GM12878 (cell line): ENCODE data around the gene PRADC1. TPM values are rescaled to one million over a fixed set of nuclear protein-coding genes. Genes with fewer than 3 reads are reported as not detected.
A peak's percentile ranks its signal among the peaks of the same experiment; 100 is the strongest.

Experiments
- ATAC-seq: fragments of 200-7000 bp; cut with Tn5 transposase; 3 replicates; pipeline ENCODE4 v1.9.1; 2020; ENCODE audit warnings: mild to moderate bottlenecking, moderate library complexity
- BruUV-seq: library from RNA; stranded (reverse); fragments of 400-500 nt; replicated peaks from 2 replicates; lab custom pipeline; 2021; lab: Mats Ljungman, UMichigan
- CTCF ChIA-PET: fragments of 300-600 bp; sonication (Branson Sonifier 250); formaldehyde crosslinking; extraction: SDS; loops from one replicate; lab custom pipeline; 2021; ENCODE audit warnings: inconsistent platforms; lab: Yijun Ruan, JAX
- POLR2A ChIA-PET: fragments of 350-600 bp; formaldehyde crosslinking; extraction: SDS; loops from one replicate; lab custom pipeline; 2021; ENCODE audit warnings: inconsistent platforms; lab: Charles Lee
- RAD21 ChIA-PET: fragments of 300-600 bp; sonication (Branson Sonifier 250); formaldehyde crosslinking; loops from one replicate; lab custom pipeline; 2023; ENCODE audit warnings: antibody characterized with exemption; ENCODE audit not compliant: unreplicated experiment; lab: Charles Lee
- SMC1A ChIA-PET: fragments of 300-600 bp; sonication (Branson Sonifier 250); formaldehyde crosslinking; loops from one replicate; lab custom pipeline; 2023; ENCODE audit not compliant: unreplicated experiment, uncharacterized antibody; lab: Charles Lee
- DNase-seq: peaks from one replicate; pipeline ENCODE4 v3.0.0-alpha.2; 2011; ENCODE audit warnings: low read depth, low spot score
- FAIRE-seq: peaks from 3 replicates; lab custom pipeline; 2011; peaks lifted over from hg19 to GRCh38; lab: Jason Lieb, UNC
- H2AFZ ChIP-seq: 2 replicates; pipeline ENCODE4 v1.6.0; 2011; ENCODE audit warnings: low read depth, low read length, control low read depth; ENCODE audit not compliant: control insufficient read depth
- H3K27ac ChIP-seq: 2 replicates; pipeline ENCODE4 v1.5.1; 2011; ENCODE audit warnings: control low read depth; ENCODE audit not compliant: control insufficient read depth, insufficient read depth
- H3K27me3 ChIP-seq, 2 experiments: replicated peaks in 1 of 2; 2 replicates each; pipeline versions ENCODE4 v1.6.0 to v1.6.1; 2011; ENCODE audit warnings: low read length in 1 of 2; ENCODE audit not compliant: control insufficient read depth in 2 of 2, insufficient read depth in 2 of 2
- H3K36me3 ChIP-seq, 2 experiments: 2 replicates each; pipeline ENCODE4 v1.5.1; 2011; ENCODE audit warnings: low read length in 1 of 2; ENCODE audit not compliant: control insufficient read depth in 2 of 2, insufficient read depth in 2 of 2
- H3K4me1 ChIP-seq: 2 replicates; pipeline ENCODE4 v1.6.1; 2011; ENCODE audit warnings: mild to moderate bottlenecking, low read length, moderate library complexity, mixed read lengths; ENCODE audit not compliant: control insufficient read depth, insufficient read depth
- H3K4me2 ChIP-seq: 2 replicates; pipeline ENCODE4 v1.6.0; 2011; ENCODE audit warnings: control low read depth; ENCODE audit not compliant: control insufficient read depth, insufficient read depth
- H3K4me3 ChIP-seq: fragments of 200-600 bp; sonication (generic); 2 replicates; pipeline ENCODE4 v1.5.1; 2016
- H3K79me2 ChIP-seq: 2 replicates; pipeline ENCODE4 v1.6.0; 2011; ENCODE audit warnings: low read length; ENCODE audit not compliant: control insufficient read depth, insufficient read depth
- H3K9ac ChIP-seq: 2 replicates; pipeline ENCODE4 v1.8.0; 2011; ENCODE audit warnings: low read length, control low read depth, mixed read lengths; ENCODE audit not compliant: control insufficient read depth, insufficient read depth
- H3K9me3 ChIP-seq: replicated peaks from 3 replicates; pipeline ENCODE4 v1.5.1; 2011; ENCODE audit warnings: mild to moderate bottlenecking, low read length; ENCODE audit not compliant: control insufficient read depth, insufficient read depth
- H4K20me1 ChIP-seq: 2 replicates; pipeline ENCODE4 v1.6.0; 2011; ENCODE audit not compliant: control insufficient read depth, insufficient read depth
- SMAD5 ChIP-seq: IDR thresholded peaks from 2 replicates; pipeline ENCODE4 v1.6.1; 2016; ENCODE audit warnings: antibody characterized with exemption, low read depth
- WGBS: methylation state at CpG from one replicate; pipeline ENCODE4 v1.1.6; 2016; ENCODE audit warnings: low lambda C conversion rate; ENCODE audit not compliant: insufficient replicate concordance, insufficient coverage; ENCODE audit errors: missing lambda C conversion rate; 5-methylcytosine and 5-hydroxymethylcytosine counted together
- in situ Hi-C: fragments of 300-500 bp; cut with MboI; formaldehyde crosslinking; loops from 9 replicates; pipeline ENCODE4 v1.14.3; 2018; ENCODE audit warnings: mixed read lengths
- intact Hi-C: fragments of 100-400 bp; cut with micrococcal nuclease; formaldehyde crosslinking; loops from one replicate; pipeline ENCODE4 v1.14.2; 2022; ENCODE audit not compliant: unreplicated experiment
- polyA plus RNA-seq, 11 experiments: library from polyadenylated mRNA; depleted of rRNA in 4 of 11; unstranded in 6 of 11; stranded (reverse) in 5 of 11; fragments of >200 nt; fragmentation: Nextera tagmentation in 4 of 11; fragmentation: Illumina TruSeq in 1 of 11; extraction: Ambion mirVana in 4 of 11; extraction: Trizol in 1 of 11; gene quantifications; 1 replicate in 1 of 11; 2 replicates in 10 of 11; pipeline versions ENCODE4 v1.2.1 to v1.2.3, GENCODE V29; 2011 to 2016; ENCODE audit warnings: inconsistent platforms in 2 of 11, missing spikeins in 2 of 11, low read depth in 1 of 11
- total RNA-seq, 4 experiments: library from RNA; depleted of rRNA in 3 of 4; stranded (reverse); fragments of >200 nt in 3 of 4; fragmentation: Illumina TruSeq in 1 of 4; extraction: Trizol in 1 of 4; gene quantifications; 2 replicates each; pipeline versions ENCODE4 v1.2.1 to v1.2.3, GENCODE V29; 2013 to 2021
- TF ChIP-seq, protein P1 (sequence below): IDR thresholded peaks from 2 replicates; pipeline ENCODE4 v1.6.1; 2012; ENCODE audit warnings: mild to moderate bottlenecking, low read depth, low read length

Gene PRADC1
- total and polyA plus RNA-seq, 10 of the 15 experiments (the other 5 are each of a cell fraction or from before 2014, with no cell fraction given), result 3.7 to 39.0 (median 13.8) TPM

- Histone ChIP-seq H3K4me2 (no peak overlapping the region), H3K9ac (no peak overlapping the region), H3K9me3 (no peaks in the 10 kb centered on the region), H3K79me2 (peaks cover 57% of the 10 kb centered on the region), H3K36me3 (peaks cover 0 to 9% of the 10 kb centered on the region in 2 experiments; a peak in 1 of 4 replicates), H3K4me3 (no peak overlapping the region), H4K20me1 (peaks cover 5% of the 10 kb centered on the region; the same call in 1 of the 2 replicates), H3K4me1 (peaks cover 2% of the 10 kb centered on the region), H3K27ac (no peak overlapping the region), H2AFZ (no peak overlapping the region), H3K27me3 (no peaks in the 10 kb centered on the region)
- POLR2A ChIA-PET, result interaction anchor here (0.6 to 1.9 kb wide), 4 partner anchors 9 to 1513 kb away, joined by 3 to 4 read pairs (median 4); partner anchors contain the start of genes CCT7 and PRADC1
- no TSS peak for BruUV-seq
- SMC1A ChIA-PET, result interaction anchor here (0.8 kb wide), 1 partner anchor 13 kb away, joined by 3 read pairs; no protein-coding TSS in a partner anchor
- no peak for FAIRE-seq
- in situ Hi-C loops (no loop called here), intact Hi-C loops (no loop called here)
- RAD21 ChIA-PET, result no interaction called here
- no peak for DNase-seq
- CTCF ChIA-PET, result interaction anchor here (0.6 to 3.2 kb wide), 5 partner anchors 10 to 67 kb away, joined by 3 to 16 read pairs (median 5); no protein-coding TSS in a partner anchor
- ATAC-seq, result no peak
- no peak for TF ChIP-seq SMAD5
- TF ChIP-seq, protein P1, sequence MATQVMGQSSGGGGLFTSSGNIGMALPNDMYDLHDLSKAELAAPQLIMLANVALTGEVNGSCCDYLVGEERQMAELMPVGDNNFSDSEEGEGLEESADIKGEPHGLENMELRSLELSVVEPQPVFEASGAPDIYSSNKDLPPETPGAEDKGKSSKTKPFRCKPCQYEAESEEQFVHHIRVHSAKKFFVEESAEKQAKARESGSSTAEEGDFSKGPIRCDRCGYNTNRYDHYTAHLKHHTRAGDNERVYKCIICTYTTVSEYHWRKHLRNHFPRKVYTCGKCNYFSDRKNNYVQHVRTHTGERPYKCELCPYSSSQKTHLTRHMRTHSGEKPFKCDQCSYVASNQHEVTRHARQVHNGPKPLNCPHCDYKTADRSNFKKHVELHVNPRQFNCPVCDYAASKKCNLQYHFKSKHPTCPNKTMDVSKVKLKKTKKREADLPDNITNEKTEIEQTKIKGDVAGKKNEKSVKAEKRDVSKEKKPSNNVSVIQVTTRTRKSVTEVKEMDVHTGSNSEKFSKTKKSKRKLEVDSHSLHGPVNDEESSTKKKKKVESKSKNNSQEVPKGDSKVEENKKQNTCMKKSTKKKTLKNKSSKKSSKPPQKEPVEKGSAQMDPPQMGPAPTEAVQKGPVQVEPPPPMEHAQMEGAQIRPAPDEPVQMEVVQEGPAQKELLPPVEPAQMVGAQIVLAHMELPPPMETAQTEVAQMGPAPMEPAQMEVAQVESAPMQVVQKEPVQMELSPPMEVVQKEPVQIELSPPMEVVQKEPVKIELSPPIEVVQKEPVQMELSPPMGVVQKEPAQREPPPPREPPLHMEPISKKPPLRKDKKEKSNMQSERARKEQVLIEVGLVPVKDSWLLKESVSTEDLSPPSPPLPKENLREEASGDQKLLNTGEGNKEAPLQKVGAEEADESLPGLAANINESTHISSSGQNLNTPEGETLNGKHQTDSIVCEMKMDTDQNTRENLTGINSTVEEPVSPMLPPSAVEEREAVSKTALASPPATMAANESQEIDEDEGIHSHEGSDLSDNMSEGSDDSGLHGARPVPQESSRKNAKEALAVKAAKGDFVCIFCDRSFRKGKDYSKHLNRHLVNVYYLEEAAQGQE, result peak; percentile 75
- 94% methylated on average over 9 of the region's 9 CpGs for WGBS
Measured at GRCh38 chr2:73279852-73280251, 46.8 kb upstream of the PRADC1 start.
